K562 (cell line): ENCODE results near the gene TCIRG1. TPM values are rescaled to one million over a fixed set of nuclear protein-coding genes. Genes with fewer than 3 reads are reported as not detected.

Source experiments
- ATF3 ChIP-seq, 2 experiments: fragments of 450-650 bp in 1 of 2; sonication (generic) in 1 of 2; formaldehyde crosslinking in 1 of 2; IDR thresholded peaks in 1 of 2; conservative IDR thresholded peaks in 1 of 2; 2 replicates each; pipeline versions ENCODE4 v1.6.1 to v1.8.1; 2016 to 2023; ENCODE audit warnings: mild to moderate bottlenecking in 2 of 2, moderate library complexity in 2 of 2, inconsistent platforms in 1 of 2, missing genetic modification reagents in 1 of 2
- ATF7 ChIP-seq: fragments of 450-650 bp; IDR thresholded peaks from 2 replicates; pipeline ENCODE4 v1.7.1; 2014; ENCODE audit warnings: mild to moderate bottlenecking, moderate library complexity
- CHD2 ChIP-seq: IDR thresholded peaks from 2 replicates; pipeline ENCODE4 v1.6.1; 2011; ENCODE audit warnings: low read depth, low read length
- CTCF ChIP-seq, 3 experiments: IDR thresholded peaks in 2 of 3; conservative IDR thresholded peaks in 1 of 3; 2 replicates each; pipeline ENCODE4 v1.5.1; 2011 to 2012; ENCODE audit warnings: low read length in 3 of 3, mild to moderate bottlenecking in 3 of 3, control low read depth in 2 of 3, improper control_type of control experiment in 1 of 3, inconsistent platforms in 1 of 3, low read depth in 1 of 3, mixed read lengths in 1 of 3, moderate library complexity in 1 of 3; ENCODE audit not compliant: insufficient read depth in 2 of 3
- CTCFL ChIP-seq: IDR thresholded peaks from 2 replicates; pipeline ENCODE4 v1.6.1; 2011; ENCODE audit warnings: borderline replicate concordance, low read depth, mild to moderate bottlenecking, moderate library complexity, low read length; ENCODE audit not compliant: insufficient read depth, poor library complexity, severe bottlenecking
- HES1 ChIP-seq: fragments of 450-650 bp; IDR thresholded peaks from 2 replicates; pipeline ENCODE4 v1.6.1; 2016; ENCODE audit warnings: low read depth, mild to moderate bottlenecking, moderate library complexity
- KLF16 ChIP-seq: IDR thresholded peaks from 2 replicates; pipeline ENCODE4 v1.6.1; 2016; ENCODE audit warnings: antibody characterized with exemption
- MNT ChIP-seq, 2 experiments: fragments of 450-650 bp; conservative IDR thresholded peaks; 2 replicates each; pipeline ENCODE4 v1.6.1; 2017; ENCODE audit warnings: mild to moderate bottlenecking in 2 of 2, moderate library complexity in 2 of 2
- MTA1 ChIP-seq: fragments of 450-650 bp; IDR thresholded peaks from 2 replicates; pipeline ENCODE4 v1.6.1; 2017; ENCODE audit warnings: borderline replicate concordance
- RBFOX2 ChIP-seq: fragments of 200-400 bp; formaldehyde crosslinking; IDR thresholded peaks from 2 replicates; pipeline ENCODE4 v1.6.1; 2017; ENCODE audit warnings: low read depth, mild to moderate bottlenecking, low read length, moderate library complexity
- SREBF2 ChIP-seq: sonication (generic); formaldehyde crosslinking; IDR thresholded peaks from 2 replicates; pipeline ENCODE4 v1.4.0; 2020; ENCODE audit warnings: mild to moderate bottlenecking, missing genetic modification reagents
- USF1 ChIP-seq: sonication (generic); formaldehyde crosslinking; IDR thresholded peaks from 2 replicates; pipeline ENCODE4 v1.9.0; 2022; ENCODE audit warnings: mild to moderate bottlenecking, missing genetic modification reagents
- ZC3H8 ChIP-seq: fragments of 450-650 bp; IDR thresholded peaks from 2 replicates; pipeline ENCODE4 v1.6.1; 2017
- ZNF316 ChIP-seq: fragments of 450-650 bp; IDR thresholded peaks from 2 replicates; pipeline ENCODE4 v1.6.1; 2016
- ZNF655 ChIP-seq: fragments of 250-450 bp; sonication (Bioruptor Pico); IDR thresholded peaks from 2 replicates; pipeline ENCODE4 v1.5.0; 2021
- polyA plus RNA-seq, 8 experiments: library from polyadenylated mRNA; depleted of rRNA in 4 of 8; stranded (reverse) in 5 of 8; unstranded in 3 of 8; fragments of >200 nt; fragmentation: Nextera tagmentation in 2 of 8; fragmentation: Illumina TruSeq in 1 of 8; extraction: Ambion mirVana in 2 of 8; extraction: Trizol in 1 of 8; gene quantifications; 2 replicates each; pipeline versions ENCODE4 v1.2.1 to v1.2.3, GENCODE V29; 2011 to 2014; ENCODE audit warnings: inconsistent platforms in 1 of 8, missing spikeins in 1 of 8
- total RNA-seq, 7 experiments: library from RNA; depleted of rRNA in 6 of 7; stranded (reverse); fragments of >200 nt in 6 of 7; fragmentation: Illumina TruSeq in 2 of 7; extraction: Trizol in 2 of 7; gene quantifications; 2 replicates each; pipeline versions ENCODE4 v1.2.1 to v1.2.3, GENCODE V29; 2011 to 2021; ENCODE audit warnings: low replicate concordance in 1 of 7

Gene TCIRG1
- total and polyA plus RNA-seq, 9 of the 15 experiments (the other 6 are each of a cell fraction or from before 2014, with no cell fraction given), result 0.49 to 143 (median 24.4) TPM

- no peak for TF ChIP-seq ZNF655
- peak; percentile 48 for TF ChIP-seq CTCFL
- no peak for TF ChIP-seq ZNF316
- TF ChIP-seq MTA1, result peak; percentile 23; the same call in 1 of the 2 replicates
- peak; percentile 51; the same call in 1 of the 2 replicates for TF ChIP-seq ATF7
- TF ChIP-seq CTCF (IDR thresholded peaks at IDR 0.05 in 2 of 3, conservative IDR thresholded peaks at IDR 0.05 in 1 of 3; ENCODE audit: insufficient read depth in 2 of 3, low read depth in 1 of 3, low read length in 3 of 3), result peak; percentile 27 to 74 (median 36); a peak in 3 of 6 replicates
- TF ChIP-seq SREBF2 (CRISPR knock-in tag), result no peak
- no peak for TF ChIP-seq RBFOX2
- 0 out of 2 replicates have a peak, but pooled peaks have one; percentile 19 for TF ChIP-seq HES1
- TF ChIP-seq KLF16, result peak; percentile 33; the same call in 1 of the 2 replicates
- TF ChIP-seq MNT (conservative IDR thresholded peaks at IDR 0.05), result peak; percentile 70 to 72
- no peak for TF ChIP-seq ZC3H8
- peak; percentile 63; the same call in 1 of the 2 replicates for TF ChIP-seq ATF3 (IDR thresholded peaks at IDR 0.05)
- 0 out of 2 replicates have a peak, but pooled peaks have one; percentile 36 for TF ChIP-seq ATF3 (CRISPR knock-in tag; conservative IDR thresholded peaks at IDR 0.05)
- no peak for TF ChIP-seq CHD2
- peak; percentile 55 for TF ChIP-seq USF1
Measured at GRCh38 chr11:68009391-68010089, 29.3 kb upstream of the TCIRG1 start (continued).
